ENCODE data around the gene SCIMP. TPM values are rescaled to one million over a fixed set of nuclear protein-coding genes. Genes with fewer than 3 reads are reported as not detected.

The SCIMP gene
- total RNA-seq, result under 1 TPM; 0.22 TPM
- 0.81 TPM for polyA plus RNA-seq

GRCh38 chr17:5234645-5235576, at the start of gene SCIMP:
Gene SCIMP (minus strand): TSS chr17:5234860. CDS start chr17:5234755, 105 bp downstream.
- peaks cover 4 to 5% (median 5%) of the 10 kb centered on the region in 3 donors for H3K36me3 Mint-ChIP-seq
- no peak within 1 kb of the TSS for H3K4me3 ChIP-seq (ENCODE audit: low read length)
- H3K27me3 Mint-ChIP-seq, result no peaks in the 10 kb centered on the region
- H3K9me3 Mint-ChIP-seq, result peaks cover 0 to 4% (median 0%) of the 10 kb centered on the region in 5 donors
- peaks cover 43 to 59% (median 47%) of the 10 kb centered on the region in 3 donors for H3K4me1 Mint-ChIP-seq
- no peaks in the 10 kb centered on the region for H3K27me3 ChIP-seq (ENCODE audit: insufficient read depth, low read length, poor library complexity, severe bottlenecking)
- H3K4me3 Mint-ChIP-seq, result peak within 1 kb of the TSS in 2 of 7 donors; percentile 44 to 59
- H3K4me1 ChIP-seq (ENCODE audit: insufficient read depth, low read length), result peaks cover 22% of the 10 kb centered on the region
- no peak within 1 kb of the TSS for H3K27ac ChIP-seq (ENCODE audit: low read depth, low read length)
- DNase-seq, result no peak
- no peaks in the 10 kb centered on the region for H3K36me3 ChIP-seq (ENCODE audit: insufficient read depth, low read length)
- ChIA-PET POLR2A (no interaction called here), CTCF (interaction anchor here (0.9 to 4.0 kb wide), 3 partner anchors 11 to 207 kb away, joined by 3 to 25 read pairs (median 3); partner anchors contain the start of gene ZNF594)
- H3K27ac Mint-ChIP-seq, result peak within 1 kb of the TSS in 7 of 8 donors; percentile 57 to 93 (median 64)
- H3K9me3 ChIP-seq (ENCODE audit: low read length), result no peaks in the 10 kb centered on the region

- no peaks in the 10 kb centered on the region for H3K9me3 ChIP-seq (ENCODE audit: low read length)
- Mint-ChIP-seq H3K27me3 (peaks cover 0 to 6% of the 10 kb centered on the region in 2 donors), H3K9me3 (no peaks in the 10 kb centered on the region), H3K4me1 (peaks cover 38 to 59% (median 53%) of the 10 kb centered on the region in 3 donors), H3K27ac (peak overlapping the region; percentile 57 to 93 (median 74)), H3K36me3 (peaks cover 0 to 19% (median 7%) of the 10 kb centered on the region in 3 donors), H3K4me3 (peak overlapping the region; percentile 76 to 97 (median 92))
- CTCF ChIA-PET, result interaction anchor here (1.1 kb wide), 1 partner anchor 86 kb away, joined by 3 read pairs; no protein-coding TSS in a partner anchor
- H3K27ac ChIP-seq (ENCODE audit: low read depth, low read length), result peak overlapping the region; percentile 7
- DNase-seq, result no peak
- no peaks in the 10 kb centered on the region for H3K27me3 ChIP-seq (ENCODE audit: insufficient read depth, low read length, poor library complexity, severe bottlenecking)
- H3K4me3 ChIP-seq (ENCODE audit: low read length), result peak overlapping the region; percentile 83
- no peaks in the 10 kb centered on the region for H3K36me3 ChIP-seq (ENCODE audit: insufficient read depth, low read length)
- peaks cover 38% of the 10 kb centered on the region for H3K4me1 ChIP-seq (ENCODE audit: insufficient read depth, low read length)
- POLR2A ChIA-PET, result interaction anchor here (0.6 to 0.9 kb wide), 2 partner anchors 33 to 148 kb away, joined by 3 to 5 read pairs; no protein-coding TSS in a partner anchor
Observed at GRCh38 chr17:5283571-5284315, 49.1 kb upstream of the SCIMP start.

GRCh38 chr17:5282642-5283217, 48.1 kb upstream of the SCIMP start:
- Mint-ChIP-seq H3K4me3 (peak overlapping the region; percentile 76 to 97 (median 92)), H3K36me3 (peaks cover 0 to 15% (median 4%) of the 10 kb centered on the region in 3 donors), H3K27me3 (peaks cover 0 to 6% of the 10 kb centered on the region in 2 donors), H3K9me3 (no peaks in the 10 kb centered on the region), H3K4me1 (peaks cover 32 to 50% (median 43%) of the 10 kb centered on the region in 3 donors), H3K27ac (peak overlapping the region; percentile 54 to 99 (median 86))
- peak in 3 of 5 donors; percentile 1 to 66 (median 36) for DNase-seq
- H3K27me3 ChIP-seq (ENCODE audit: insufficient read depth, low read length, poor library complexity, severe bottlenecking), result no peaks in the 10 kb centered on the region
- ChIA-PET CTCF (interaction anchor here (1.1 kb wide), 1 partner anchor 85 kb away, joined by 3 read pairs; no protein-coding TSS in a partner anchor), POLR2A (interaction anchor here (0.6 to 1.1 kb wide), 6 partner anchors 27 to 149 kb away, joined by 3 to 10 read pairs (median 4); no protein-coding TSS in a partner anchor)
- peak overlapping the region; percentile 53 for H3K27ac ChIP-seq (ENCODE audit: low read depth, low read length)
- H3K4me3 ChIP-seq (ENCODE audit: low read length), result peak overlapping the region; percentile 83
- H3K36me3 ChIP-seq (ENCODE audit: insufficient read depth, low read length), result no peaks in the 10 kb centered on the region
- no peaks in the 10 kb centered on the region for H3K9me3 ChIP-seq (ENCODE audit: low read length)
- H3K4me1 ChIP-seq (ENCODE audit: insufficient read depth, low read length), result peaks cover 38% of the 10 kb centered on the region

GRCh38 chr17:5281814-5282641, 47.4 kb upstream of the SCIMP start, which contains the start of gene RABEP1:
Gene RABEP1 (plus strand): TSS chr17:5282284. CDS start chr17:5282487, 203 bp downstream.
- ChIA-PET CTCF (interaction anchor here (0.9 kb wide), 1 partner anchor 44 kb away, joined by 3 read pairs; no protein-coding TSS in a partner anchor), POLR2A (interaction anchor here (0.6 to 1.1 kb wide), 3 partner anchors 27 to 56 kb away, joined by 4 to 10 read pairs (median 7); no protein-coding TSS in a partner anchor)
- Mint-ChIP-seq H3K27me3 (peaks cover 0 to 6% of the 10 kb centered on the region in 2 donors), H3K36me3 (peaks cover 0 to 14% (median 4%) of the 10 kb centered on the region in 3 donors), H3K27ac (peak within 1 kb of the TSS; percentile 71 to 99 (median 86)), H3K4me3 (peak within 1 kb of the TSS; percentile 86 to 97 (median 92)), H3K9me3 (no peaks in the 10 kb centered on the region), H3K4me1 (peaks cover 31 to 48% (median 40%) of the 10 kb centered on the region in 3 donors)
- Histone ChIP-seq H3K36me3 (ENCODE audit: insufficient read depth, low read length) (no peaks in the 10 kb centered on the region), H3K4me3 (ENCODE audit: low read length) (peak within 1 kb of the TSS; percentile 83), H3K27ac (ENCODE audit: low read depth, low read length) (peak within 1 kb of the TSS; percentile 53), H3K4me1 (ENCODE audit: insufficient read depth, low read length) (peaks cover 38% of the 10 kb centered on the region), H3K27me3 (ENCODE audit: insufficient read depth, low read length, poor library complexity, severe bottlenecking) (no peaks in the 10 kb centered on the region), H3K9me3 (ENCODE audit: low read length) (no peaks in the 10 kb centered on the region)
- DNase-seq, result peak; percentile 90 to 95 (median 92)

- Mint-ChIP-seq H3K27me3 (peaks cover 2 to 4% of the 10 kb centered on the region in 2 donors), H3K4me1 (no peaks in the 10 kb centered on the region), H3K27ac (peak overlapping the region in 1 of 8 donors; percentile 31), H3K4me3 (no peak overlapping the region), H3K9me3 (no peaks in the 10 kb centered on the region), H3K36me3 (no peaks in the 10 kb centered on the region)
- no peaks in the 10 kb centered on the region for H3K36me3 ChIP-seq (ENCODE audit: insufficient read depth, low read length)
- no peak overlapping the region for H3K27ac ChIP-seq (ENCODE audit: low read depth, low read length)
- H3K4me1 ChIP-seq (ENCODE audit: insufficient read depth, low read length), result no peaks in the 10 kb centered on the region
- no peaks in the 10 kb centered on the region for H3K9me3 ChIP-seq (ENCODE audit: low read length)
- no peak for DNase-seq
- no peak overlapping the region for H3K4me3 ChIP-seq (ENCODE audit: low read length)
- POLR2A ChIA-PET, result no interaction called here
- CTCF ChIA-PET, result interaction anchor here (0.8 kb wide), 1 partner anchor 18 kb away, joined by 3 read pairs; no protein-coding TSS in a partner anchor
- no peaks in the 10 kb centered on the region for H3K27me3 ChIP-seq (ENCODE audit: insufficient read depth, low read length, poor library complexity, severe bottlenecking)
Observed at GRCh38 chr17:5272322-5272721, 37.7 kb upstream of the SCIMP start.

- H3K4me1 ChIP-seq (ENCODE audit: insufficient read depth, low read length), result no peaks in the 10 kb centered on the region
- H3K9me3 Mint-ChIP-seq, result no peaks in the 10 kb centered on the region
- H3K27ac Mint-ChIP-seq, result no peak overlapping the region
- H3K27me3 Mint-ChIP-seq, result peaks cover 2 to 4% of the 10 kb centered on the region in 2 donors
- ChIA-PET CTCF (no interaction called here), POLR2A (no interaction called here)
- H3K27ac ChIP-seq (ENCODE audit: low read depth, low read length), result no peak overlapping the region
- H3K36me3 Mint-ChIP-seq, result no peaks in the 10 kb centered on the region
- no peaks in the 10 kb centered on the region for H3K9me3 ChIP-seq (ENCODE audit: low read length)
- no peak overlapping the region for H3K4me3 ChIP-seq (ENCODE audit: low read length)
- DNase-seq, result no peak
- H3K27me3 ChIP-seq (ENCODE audit: insufficient read depth, low read length, poor library complexity, severe bottlenecking), result no peaks in the 10 kb centered on the region
- H3K4me3 Mint-ChIP-seq, result no peak overlapping the region
- H3K4me1 Mint-ChIP-seq, result no peaks in the 10 kb centered on the region
- H3K36me3 ChIP-seq (ENCODE audit: insufficient read depth, low read length), result no peaks in the 10 kb centered on the region
Observed at GRCh38 chr17:5269241-5269960, 34.7 kb upstream of the SCIMP start.
